ENCODE data around the gene LTA4H.

Gene LTA4H

GRCh38 chr12:96035283-96036236, at the start of gene LTA4H:
LTA4H (minus strand) TSS chr12:96035587; CDS start chr12:96035519, 68 bp downstream.
- no peaks in the 10 kb centered on the region for H3K4me1 ChIP-seq (ENCODE audit: control insufficient read depth, insufficient read depth, low read length)
- H3K9ac ChIP-seq (ENCODE audit: low read depth, low read length), result peak within 1 kb of the TSS; percentile 80
- no peaks in the 10 kb centered on the region for H3K9me3 ChIP-seq (ENCODE audit: control insufficient read depth, insufficient read depth, low read length)
- no peaks in the 10 kb centered on the region for H3K27me3 ChIP-seq (ENCODE audit: control insufficient read depth, insufficient read depth, low read length)
- peak within 1 kb of the TSS; percentile 81 for H3K4me3 ChIP-seq (ENCODE audit: low read depth, low read length)
- no peaks in the 10 kb centered on the region for H3K36me3 ChIP-seq (ENCODE audit: control insufficient read depth, insufficient read depth, low read length)

- no peak overlapping the region for H3K9ac ChIP-seq (ENCODE audit: low read depth, low read length)
- H3K9me3 ChIP-seq (ENCODE audit: control insufficient read depth, insufficient read depth, low read length), result peaks cover 7% of the 10 kb centered on the region
- no peaks in the 10 kb centered on the region for H3K4me1 ChIP-seq (ENCODE audit: control insufficient read depth, insufficient read depth, low read length)
- no peaks in the 10 kb centered on the region for H3K27me3 ChIP-seq (ENCODE audit: control insufficient read depth, insufficient read depth, low read length)
- H3K36me3 ChIP-seq (ENCODE audit: control insufficient read depth, insufficient read depth, low read length), result no peaks in the 10 kb centered on the region
- H3K4me3 ChIP-seq (ENCODE audit: low read depth, low read length), result no peak overlapping the region
Measured at GRCh38 chr12:96084624-96085023, 49.2 kb upstream of the LTA4H start.

- Histone ChIP-seq H3K27me3 (ENCODE audit: control insufficient read depth, insufficient read depth, low read length) (no peaks in the 10 kb centered on the region), H3K9me3 (ENCODE audit: control insufficient read depth, insufficient read depth, low read length) (peaks cover 7% of the 10 kb centered on the region), H3K36me3 (ENCODE audit: control insufficient read depth, insufficient read depth, low read length) (no peaks in the 10 kb centered on the region), H3K9ac (ENCODE audit: low read depth, low read length) (no peak overlapping the region), H3K4me3 (ENCODE audit: low read depth, low read length) (no peak overlapping the region), H3K4me1 (ENCODE audit: control insufficient read depth, insufficient read depth, low read length) (no peaks in the 10 kb centered on the region)
Measured at GRCh38 chr12:96083020-96083719, 47.8 kb upstream of the LTA4H start.

GRCh38 chr12:96081596-96081995, 46.2 kb upstream of the LTA4H start:
- Histone ChIP-seq H3K4me3 (ENCODE audit: low read depth, low read length) (no peak overlapping the region), H3K9me3 (ENCODE audit: control insufficient read depth, insufficient read depth, low read length) (peaks cover 4% of the 10 kb centered on the region), H3K4me1 (ENCODE audit: control insufficient read depth, insufficient read depth, low read length) (no peaks in the 10 kb centered on the region), H3K9ac (ENCODE audit: low read depth, low read length) (no peak overlapping the region), H3K36me3 (ENCODE audit: control insufficient read depth, insufficient read depth, low read length) (no peaks in the 10 kb centered on the region), H3K27me3 (ENCODE audit: control insufficient read depth, insufficient read depth, low read length) (no peaks in the 10 kb centered on the region)

- Histone ChIP-seq H3K36me3 (ENCODE audit: control insufficient read depth, insufficient read depth, low read length) (no peaks in the 10 kb centered on the region), H3K4me1 (ENCODE audit: control insufficient read depth, insufficient read depth, low read length) (no peaks in the 10 kb centered on the region), H3K4me3 (ENCODE audit: low read depth, low read length) (no peak overlapping the region), H3K9me3 (ENCODE audit: control insufficient read depth, insufficient read depth, low read length) (no peaks in the 10 kb centered on the region), H3K27me3 (ENCODE audit: control insufficient read depth, insufficient read depth, low read length) (no peaks in the 10 kb centered on the region), H3K9ac (ENCODE audit: low read depth, low read length) (no peak overlapping the region)
Measured at GRCh38 chr12:96078231-96079135, 43.1 kb upstream of the LTA4H start.

- H3K4me1 ChIP-seq (ENCODE audit: control insufficient read depth, insufficient read depth, low read length), result no peaks in the 10 kb centered on the region
- no peaks in the 10 kb centered on the region for H3K36me3 ChIP-seq (ENCODE audit: control insufficient read depth, insufficient read depth, low read length)
- H3K9ac ChIP-seq (ENCODE audit: low read depth, low read length), result no peak overlapping the region
- no peak overlapping the region for H3K4me3 ChIP-seq (ENCODE audit: low read depth, low read length)
- H3K27me3 ChIP-seq (ENCODE audit: control insufficient read depth, insufficient read depth, low read length), result no peaks in the 10 kb centered on the region
- H3K9me3 ChIP-seq (ENCODE audit: control insufficient read depth, insufficient read depth, low read length), result no peaks in the 10 kb centered on the region
Measured at GRCh38 chr12:96077081-96077480, 41.7 kb upstream of the LTA4H start.

- Histone ChIP-seq H3K9ac (ENCODE audit: low read depth, low read length) (no peak overlapping the region), H3K36me3 (ENCODE audit: control insufficient read depth, insufficient read depth, low read length) (no peaks in the 10 kb centered on the region), H3K4me1 (ENCODE audit: control insufficient read depth, insufficient read depth, low read length) (peaks cover 3% of the 10 kb centered on the region), H3K9me3 (ENCODE audit: control insufficient read depth, insufficient read depth, low read length) (no peaks in the 10 kb centered on the region), H3K27me3 (ENCODE audit: control insufficient read depth, insufficient read depth, low read length) (no peaks in the 10 kb centered on the region), H3K4me3 (ENCODE audit: low read depth, low read length) (no peak overlapping the region)
Measured at GRCh38 chr12:96075560-96075959, 40.2 kb upstream of the LTA4H start.

- H3K9me3 ChIP-seq (ENCODE audit: control insufficient read depth, insufficient read depth, low read length), result no peaks in the 10 kb centered on the region
- H3K27me3 ChIP-seq (ENCODE audit: control insufficient read depth, insufficient read depth, low read length), result no peaks in the 10 kb centered on the region
- peaks cover 5% of the 10 kb centered on the region for H3K4me1 ChIP-seq (ENCODE audit: control insufficient read depth, insufficient read depth, low read length)
- no peaks in the 10 kb centered on the region for H3K36me3 ChIP-seq (ENCODE audit: control insufficient read depth, insufficient read depth, low read length)
- no peak overlapping the region for H3K4me3 ChIP-seq (ENCODE audit: low read depth, low read length)
- no peak overlapping the region for H3K9ac ChIP-seq (ENCODE audit: low read depth, low read length)
Measured at GRCh38 chr12:96073346-96074330, 38.3 kb upstream of the LTA4H start.

- no peaks in the 10 kb centered on the region for H3K9me3 ChIP-seq (ENCODE audit: control insufficient read depth, insufficient read depth, low read length)
- H3K4me1 ChIP-seq (ENCODE audit: control insufficient read depth, insufficient read depth, low read length), result peaks cover 5% of the 10 kb centered on the region
- H3K27me3 ChIP-seq (ENCODE audit: control insufficient read depth, insufficient read depth, low read length), result no peaks in the 10 kb centered on the region
- H3K9ac ChIP-seq (ENCODE audit: low read depth, low read length), result no peak overlapping the region
- peak overlapping the region; percentile 7 for H3K4me3 ChIP-seq (ENCODE audit: low read depth, low read length)
- H3K36me3 ChIP-seq (ENCODE audit: control insufficient read depth, insufficient read depth, low read length), result no peaks in the 10 kb centered on the region
Measured at GRCh38 chr12:96070670-96071279, 35.4 kb upstream of the LTA4H start.

- Histone ChIP-seq H3K4me1 (ENCODE audit: control insufficient read depth, insufficient read depth, low read length) (peaks cover 5% of the 10 kb centered on the region), H3K36me3 (ENCODE audit: control insufficient read depth, insufficient read depth, low read length) (no peaks in the 10 kb centered on the region), H3K27me3 (ENCODE audit: control insufficient read depth, insufficient read depth, low read length) (no peaks in the 10 kb centered on the region), H3K9ac (ENCODE audit: low read depth, low read length) (no peak overlapping the region), H3K9me3 (ENCODE audit: control insufficient read depth, insufficient read depth, low read length) (no peaks in the 10 kb centered on the region), H3K4me3 (ENCODE audit: low read depth, low read length) (no peak overlapping the region)
Measured at GRCh38 chr12:96069511-96070231, 34.3 kb upstream of the LTA4H start.
